Measurements from ENCODE around the gene GLB1L.

- TF ChIP-seq ATF3 (IDR thresholded peaks at IDR 0.05) (no peak), RXRA (IDR thresholded peaks at IDR 0.05) (peak; percentile 3 to 21), CTCF (IDR thresholded peaks at IDR 0.05; ENCODE audit: low read depth, low read length, missing input control) (no peak), RAD21 (IDR thresholded peaks at IDR 0.05) (peak; percentile 17 to 47), HNF4A (conservative IDR thresholded peaks at IDR 0.05) (peak in 1 of 2 donors; percentile 43), REST (IDR thresholded peaks at IDR 0.05) (peak; percentile 73), JUND (IDR thresholded peaks at IDR 0.05) (peak in 1 of 2 donors; percentile 37)
These were observed 4.1 kb upstream of the GLB1L start for GRCh38 chr2:219249203-219249980.
